Lung (tissue), 12 donors: ENCODE results near the gene CCDC78. TPM values are rescaled to one million over a fixed set of nuclear protein-coding genes. Genes with fewer than 3 reads are reported as not detected.

Experiments used
- ATAC-seq: fragments of 200-7000 bp; cut with Tn5 transposase; one replicate; pipeline ENCODE4 v1.9.1; 2020; ENCODE audit warnings: moderate number of reproducible peaks; ENCODE audit not compliant: insufficient read depth, low FRiP score
- DNase-seq, 3 donors: peaks; one replicate each; pipeline ENCODE4 v3.0.0-alpha.2; 2013 to 2017
- H3K27ac ChIP-seq, 2 donors: one replicate each; pipeline ENCODE4 v1.5.1; 2013; ENCODE audit warnings: mild to moderate bottlenecking in 2 of 2, moderate library complexity in 2 of 2, control low read depth in 1 of 2, inconsistent platforms in 1 of 2, low read depth in 1 of 2, low read length in 1 of 2
- H3K27me3 ChIP-seq, 3 donors: one replicate each; pipeline ENCODE4 v1.5.1; 2013; ENCODE audit warnings: low read length in 2 of 3; ENCODE audit not compliant: control insufficient read depth in 3 of 3, insufficient read depth in 3 of 3
- H3K36me3 ChIP-seq, 4 donors: one replicate each; pipeline ENCODE4 v1.5.1; 2013; ENCODE audit warnings: low read length in 4 of 4, mild to moderate bottlenecking in 1 of 4, moderate library complexity in 1 of 4; ENCODE audit not compliant: control insufficient read depth in 4 of 4, insufficient read depth in 4 of 4
- H3K4me1 ChIP-seq, 5 donors: one replicate each; pipeline ENCODE4 v1.5.1; 2013; ENCODE audit warnings: low read length in 5 of 5, mild to moderate bottlenecking in 2 of 5, moderate library complexity in 1 of 5; ENCODE audit not compliant: control insufficient read depth in 5 of 5, insufficient read depth in 5 of 5
- H3K4me3 ChIP-seq: one replicate; pipeline ENCODE4 v1.5.1; 2013; ENCODE audit warnings: mild to moderate bottlenecking, control low read depth, moderate library complexity
- H3K9ac ChIP-seq, 2 donors: one replicate each; pipeline ENCODE4 v1.5.1; 2013; ENCODE audit warnings: low read length in 2 of 2, control low read depth in 1 of 2; ENCODE audit not compliant: insufficient read depth in 1 of 2
- H3K9me3 ChIP-seq, 4 donors: one replicate each; pipeline ENCODE4 v1.5.1; 2013; ENCODE audit warnings: low read length in 3 of 4, mild to moderate bottlenecking in 1 of 4, moderate library complexity in 1 of 4; ENCODE audit not compliant: control insufficient read depth in 4 of 4, insufficient read depth in 3 of 4
- WGBS, 2 donors: extraction: QIAGEN DNeasy Blood & Tissue Kit; methylation state at CpG; one replicate each; pipeline ENCODE4 v1.1.7; 2013; 5-methylcytosine and 5-hydroxymethylcytosine counted together
- polyA plus RNA-seq, 2 donors: library from polyadenylated mRNA; stranded (reverse); fragments of 200-250 nt; gene quantifications; one replicate each; pipeline ENCODE4 v1.2.1, GENCODE V29; 2013
- total RNA-seq, 2 donors: library from RNA; depleted of rRNA in 1 of 2; stranded (reverse); fragments of >200 nt in 1 of 2; gene quantifications; one replicate each; pipeline ENCODE4 v1.2.1, GENCODE V29; 2014 to 2021
- TF ChIP-seq, protein P1 (sequence below): IDR thresholded peaks from 2 replicates; pipeline ENCODE4 v1.5.1; 2012; ENCODE audit warnings: mild to moderate bottlenecking; ENCODE audit errors: control extremely low read depth, extremely low read depth
- donor health status: control.
- donor health status: control.
- donor health status: Bipolar disorder and iron deficiency.
- donor health status: healthy.
- donor health status: DM: yes; HTN: yes; CAD: no.

CCDC78 gene
- total and polyA plus RNA-seq, 4 donors: 25.6 to 71.6 (median 37.0) TPM

DNA sequence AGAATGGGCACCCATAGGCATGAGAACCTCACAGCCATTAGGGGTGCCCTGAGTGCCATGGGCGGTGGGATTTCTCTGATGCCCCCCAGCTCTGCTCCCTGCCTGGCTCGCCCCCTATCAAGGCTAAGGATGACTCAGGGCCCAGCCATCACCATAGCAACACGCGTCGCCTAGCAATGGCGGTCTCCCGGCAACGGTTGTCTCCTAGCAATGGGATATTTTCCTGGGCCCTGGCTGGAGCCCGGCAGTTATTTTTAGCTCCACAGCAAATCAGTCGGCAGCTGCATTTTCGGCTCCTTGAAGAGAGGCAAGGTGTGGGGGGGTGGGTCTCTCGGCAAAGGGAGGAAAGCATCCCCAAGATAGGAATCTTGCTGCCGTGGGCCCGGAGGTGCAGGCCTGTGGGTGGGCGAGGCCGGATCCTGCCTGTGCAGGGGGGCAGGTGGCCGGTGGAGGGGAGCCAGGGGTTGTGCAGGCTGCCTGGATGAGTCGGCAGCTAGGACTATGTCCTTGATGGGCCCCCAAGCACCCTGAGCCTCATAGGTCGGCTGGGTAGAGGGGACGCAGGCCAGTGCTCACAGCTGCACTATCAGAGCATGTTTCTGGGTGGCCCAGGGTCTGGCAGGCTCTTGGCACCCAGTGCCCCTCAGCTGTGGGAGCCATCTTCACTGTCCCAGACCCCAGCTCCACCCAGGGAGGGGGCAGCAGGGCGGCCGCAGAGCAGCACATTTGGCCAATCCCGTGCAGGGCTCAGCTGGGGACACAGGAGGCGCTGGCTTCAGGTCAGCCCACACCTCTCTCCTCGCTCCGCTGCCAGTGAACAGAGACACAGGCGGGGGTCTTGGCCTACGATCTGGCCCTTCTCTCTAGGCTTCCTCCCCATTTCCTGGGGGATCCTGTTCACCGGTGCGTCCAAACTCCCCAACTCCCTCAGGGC, 16.4 kb downstream of the CCDC78 start:
- H3K27ac ChIP-seq: no peak overlapping the region
- H3K9ac ChIP-seq: no peak overlapping the region
- H3K4me1 ChIP-seq: peaks cover 0 to 5% (median 0%) of the 10 kb centered on the region in 5 donors
- WGBS, 2 donors: 21 to 41% methylated on average over 29 to 30 of the region's 30 CpGs
- ATAC-seq (no peak), DNase-seq (peak; percentile 55 to 76 (median 72))
- no peaks in the 10 kb centered on the region for H3K36me3 ChIP-seq
- H3K27me3 ChIP-seq: peaks cover 11 to 32% (median 11%) of the 10 kb centered on the region in 3 donors
- peaks cover 0 to 5% (median 0%) of the 10 kb centered on the region in 4 donors for H3K9me3 ChIP-seq
- no peak overlapping the region for H3K4me3 ChIP-seq
- TF ChIP-seq, protein P1, sequence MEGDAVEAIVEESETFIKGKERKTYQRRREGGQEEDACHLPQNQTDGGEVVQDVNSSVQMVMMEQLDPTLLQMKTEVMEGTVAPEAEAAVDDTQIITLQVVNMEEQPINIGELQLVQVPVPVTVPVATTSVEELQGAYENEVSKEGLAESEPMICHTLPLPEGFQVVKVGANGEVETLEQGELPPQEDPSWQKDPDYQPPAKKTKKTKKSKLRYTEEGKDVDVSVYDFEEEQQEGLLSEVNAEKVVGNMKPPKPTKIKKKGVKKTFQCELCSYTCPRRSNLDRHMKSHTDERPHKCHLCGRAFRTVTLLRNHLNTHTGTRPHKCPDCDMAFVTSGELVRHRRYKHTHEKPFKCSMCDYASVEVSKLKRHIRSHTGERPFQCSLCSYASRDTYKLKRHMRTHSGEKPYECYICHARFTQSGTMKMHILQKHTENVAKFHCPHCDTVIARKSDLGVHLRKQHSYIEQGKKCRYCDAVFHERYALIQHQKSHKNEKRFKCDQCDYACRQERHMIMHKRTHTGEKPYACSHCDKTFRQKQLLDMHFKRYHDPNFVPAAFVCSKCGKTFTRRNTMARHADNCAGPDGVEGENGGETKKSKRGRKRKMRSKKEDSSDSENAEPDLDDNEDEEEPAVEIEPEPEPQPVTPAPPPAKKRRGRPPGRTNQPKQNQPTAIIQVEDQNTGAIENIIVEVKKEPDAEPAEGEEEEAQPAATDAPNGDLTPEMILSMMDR: no peak

DNA sequence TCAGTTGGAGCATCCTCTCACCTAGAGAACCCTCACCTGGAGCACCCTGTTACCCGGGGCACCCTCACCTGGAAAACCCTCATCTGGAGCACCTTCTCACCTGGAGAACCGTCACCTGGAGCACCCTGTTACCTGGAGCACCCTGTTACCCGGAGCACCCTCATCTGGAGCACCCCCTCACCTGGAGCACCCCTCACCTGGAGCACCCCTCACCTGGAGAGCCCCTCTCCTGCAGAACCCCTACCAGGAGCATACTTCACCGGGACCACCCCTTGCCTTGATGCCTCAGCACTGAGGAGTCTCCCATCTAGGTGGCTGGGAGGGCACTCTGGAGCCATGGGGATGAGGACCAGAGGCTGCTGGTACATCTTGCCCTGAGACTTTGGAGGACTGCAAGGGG, 17.3 kb downstream of the CCDC78 start:
- no peaks in the 10 kb centered on the region for H3K4me1 ChIP-seq
- peaks cover 0 to 5% (median 0%) of the 10 kb centered on the region in 4 donors for H3K9me3 ChIP-seq
- no peak overlapping the region for H3K4me3 ChIP-seq
- no peaks in the 10 kb centered on the region for H3K36me3 ChIP-seq
- WGBS, 2 donors: 58 to 73% methylated on average over 4 of the region's 4 CpGs
- H3K27me3 ChIP-seq: peaks cover 11 to 41% (median 18%) of the 10 kb centered on the region in 3 donors
- no peak overlapping the region for H3K27ac ChIP-seq
- DNase-seq: no peak
- TF ChIP-seq, protein P1: no peak
- no peak overlapping the region for H3K9ac ChIP-seq
- no peak for ATAC-seq

DNA sequence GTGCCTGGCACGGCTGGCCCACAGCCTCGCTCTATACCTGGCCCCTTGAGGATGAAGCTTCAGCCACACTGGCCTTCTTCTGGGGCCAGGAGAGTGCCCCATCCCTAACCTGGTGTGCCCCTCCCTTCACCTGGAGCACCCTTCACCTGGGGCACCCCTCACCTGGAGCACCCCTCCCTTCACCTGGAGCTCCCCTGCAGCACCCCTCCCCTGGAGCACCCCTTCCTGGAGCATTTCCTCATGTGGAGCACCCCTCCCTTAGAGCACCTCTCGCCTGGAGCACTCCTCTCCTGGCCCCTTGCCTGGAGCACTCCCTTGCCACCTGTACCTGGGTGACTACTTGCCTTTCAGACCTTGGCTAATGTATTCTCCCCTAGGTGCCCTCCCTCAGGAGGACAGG, 18.2 kb downstream of the CCDC78 start:
- TF ChIP-seq, protein P1: no peak

More for the DNA sequence above, 18.2 kb downstream of the CCDC78 start:
- WGBS, 2 donors: 58 to 63% methylated on average over 3 of the region's 3 CpGs
- no peak overlapping the region for H3K27ac ChIP-seq
- no peak for ATAC-seq
- no peaks in the 10 kb centered on the region for H3K4me1 ChIP-seq
- H3K9ac ChIP-seq: no peak overlapping the region
- H3K36me3 ChIP-seq: no peaks in the 10 kb centered on the region
- peaks cover 0 to 5% (median 0%) of the 10 kb centered on the region in 4 donors for H3K9me3 ChIP-seq
- peaks cover 11 to 49% (median 28%) of the 10 kb centered on the region in 3 donors for H3K27me3 ChIP-seq
- no peak overlapping the region for H3K4me3 ChIP-seq
- no peak for DNase-seq
